HG03103 (cell line): ENCODE data around the gene CD68.

Experiments
- ATAC-seq: cut with Tn5 transposase; IDR thresholded peaks from one replicate; pipeline ENCODE4 v1.9.1; 2021; ENCODE audit warnings: low read depth; ENCODE audit not compliant: unreplicated experiment

CD68 gene

GRCh38 chr17:7559320-7560171, 19.9 kb upstream of the CD68 start:
- no peak for ATAC-seq

- no peak for ATAC-seq
These were observed 19.0 kb upstream of the CD68 start for GRCh38 chr17:7560172-7561027.

GRCh38 chr17:7561028-7561575, 18.3 kb upstream of the CD68 start:
- ATAC-seq, result no peak

- ATAC-seq, result peak; percentile 48
These were observed 17.7 kb upstream of the CD68 start, which contains the start of gene SENP3 for GRCh38 chr17:7561589-7562207. TSS of gene SENP3 (plus strand) at chr17:7561919. CDS start at chr17:7563077, 1,158 bp downstream.

- ATAC-seq, result no peak
These were observed 17.2 kb upstream of the CD68 start for GRCh38 chr17:7562208-7562605.

GRCh38 chr17:7563115-7563869, 16.1 kb upstream of the CD68 start:
- ATAC-seq, result no peak

- no peak for ATAC-seq
These were observed 9.9 kb upstream of the CD68 start for GRCh38 chr17:7569571-7569970.

GRCh38 chr17:7570351-7570750, 9.1 kb upstream of the CD68 start:
- ATAC-seq, result no peak

GRCh38 chr17:7572338-7572587, 7.2 kb upstream of the CD68 start:
- no peak for ATAC-seq

GRCh38 chr17:7572588-7573323, 6.7 kb upstream of the CD68 start:
- peak; percentile 82 for ATAC-seq

GRCh38 chr17:7573324-7574080, 5.9 kb upstream of the CD68 start:
- ATAC-seq, result no peak

- no peak for ATAC-seq
These were observed 5.1 kb upstream of the CD68 start for GRCh38 chr17:7574176-7574953.

GRCh38 chr17:7575481-7575883, 4.0 kb upstream of the CD68 start:
- ATAC-seq, result no peak

- ATAC-seq, result no peak
These were observed 3.5 kb upstream of the CD68 start for GRCh38 chr17:7575959-7576358.

- no peak for ATAC-seq
These were observed 3.0 kb upstream of the CD68 start for GRCh38 chr17:7576432-7576937.

GRCh38 chr17:7577327-7578199, 1.9 kb upstream of the CD68 start:
- ATAC-seq, result no peak
